Hepatocyte (in vitro differentiated cells): Measurements from ENCODE around the gene ADAMTS3. TPM values are rescaled to one million over a fixed set of nuclear protein-coding genes. Genes with fewer than 3 reads are reported as not detected.

Experiments used
- DNase-seq: peaks from one replicate; pipeline ENCODE4 v3.0.0-alpha.2; 2016; ENCODE audit warnings: low spot score
- H2AFZ ChIP-seq: fragments of 200-600 bp; sonication (generic); 2 replicates; pipeline ENCODE4 v1.6.0; 2016; ENCODE audit warnings: antibody characterized with exemption, mild to moderate bottlenecking
- H3K27ac ChIP-seq: fragments of 200-600 bp; sonication (generic); 2 replicates; pipeline ENCODE4 v1.5.1; 2016; ENCODE audit warnings: mild to moderate bottlenecking
- H3K27me3 ChIP-seq: fragments of 200-600 bp; sonication (generic); 2 replicates; pipeline ENCODE4 v1.6.1; 2016
- H3K36me3 ChIP-seq: fragments of 200-600 bp; sonication (generic); replicated peaks from 2 replicates; pipeline ENCODE4 v1.5.1; 2016; ENCODE audit warnings: low read depth; ENCODE audit not compliant: insufficient read depth
- H3K4me1 ChIP-seq: fragments of 200-600 bp; sonication (generic); 2 replicates; pipeline ENCODE4 v1.5.1; 2016; ENCODE audit warnings: mild to moderate bottlenecking, moderate library complexity; ENCODE audit not compliant: insufficient read depth
- H3K4me2 ChIP-seq: fragments of 200-600 bp; sonication (generic); 2 replicates; pipeline ENCODE4 v1.6.0; 2016
- H3K4me3 ChIP-seq: fragments of 200-600 bp; sonication (generic); 2 replicates; pipeline ENCODE4 v1.5.1; 2016; ENCODE audit warnings: mild to moderate bottlenecking
- H3K79me2 ChIP-seq: fragments of 200-600 bp; sonication (generic); 2 replicates; pipeline ENCODE4 v1.6.0; 2017; ENCODE audit warnings: mild to moderate bottlenecking
- H3K9me2 ChIP-seq: fragments of 200-600 bp; sonication (generic); replicated peaks from 2 replicates; pipeline ENCODE4 v1.6.0; 2017; ENCODE audit warnings: mild to moderate bottlenecking; ENCODE audit not compliant: insufficient read depth
- H3K9me3 ChIP-seq: fragments of 200-600 bp; sonication (generic); 2 replicates; pipeline ENCODE4 v1.5.1; 2016; ENCODE audit warnings: low read depth, mild to moderate bottlenecking
- H4K20me1 ChIP-seq: fragments of 200-600 bp; sonication (generic); 2 replicates; pipeline ENCODE4 v1.6.0; 2016; ENCODE audit warnings: mild to moderate bottlenecking; ENCODE audit not compliant: insufficient read depth, poor library complexity, severe bottlenecking
- EZH2 ChIP-seq: fragments of 200-600 bp; sonication (generic); IDR thresholded peaks from 2 replicates; pipeline ENCODE4 v1.6.1; 2016; ENCODE audit warnings: antibody characterized with exemption, mild to moderate bottlenecking, borderline replicate concordance
- EZH2phosphoT487 ChIP-seq: fragments of 200-600 bp; sonication (generic); IDR thresholded peaks from one replicate; pipeline ENCODE4 v1.6.1; 2018; ENCODE audit warnings: antibody characterized with exemption, mild to moderate bottlenecking, low read depth, moderate library complexity; ENCODE audit not compliant: unreplicated experiment, severe bottlenecking
- WGBS: methylation state at CpG from one replicate; pipeline ENCODE4 v1.1.6; 2016; ENCODE audit warnings: low lambda C conversion rate; ENCODE audit errors: missing lambda C conversion rate; 5-methylcytosine and 5-hydroxymethylcytosine counted together
- polyA plus RNA-seq: library from polyadenylated mRNA; unstranded; fragments of >200 nt; fragmentation: Nextera tagmentation; extraction: Ambion mirVana; gene quantifications from 2 replicates; pipeline ENCODE4 v1.2.1, GENCODE V29; 2016
- total RNA-seq: library from RNA; depleted of rRNA; stranded (reverse); fragments of >200 nt; gene quantifications from 2 replicates; pipeline ENCODE4 v1.2.3, GENCODE V29; 2014
- TF ChIP-seq, protein P1 (sequence below): fragments of 200-600 bp; sonication (generic); IDR thresholded peaks from 2 replicates; pipeline ENCODE4 v1.5.1; 2016; ENCODE audit warnings: antibody characterized with exemption, mild to moderate bottlenecking; ENCODE audit not compliant: poor library complexity

Gene ADAMTS3
- total and polyA plus RNA-seq, 2 experiments from 2014 or later = 0.59 to 5.8 TPM

DNA sequence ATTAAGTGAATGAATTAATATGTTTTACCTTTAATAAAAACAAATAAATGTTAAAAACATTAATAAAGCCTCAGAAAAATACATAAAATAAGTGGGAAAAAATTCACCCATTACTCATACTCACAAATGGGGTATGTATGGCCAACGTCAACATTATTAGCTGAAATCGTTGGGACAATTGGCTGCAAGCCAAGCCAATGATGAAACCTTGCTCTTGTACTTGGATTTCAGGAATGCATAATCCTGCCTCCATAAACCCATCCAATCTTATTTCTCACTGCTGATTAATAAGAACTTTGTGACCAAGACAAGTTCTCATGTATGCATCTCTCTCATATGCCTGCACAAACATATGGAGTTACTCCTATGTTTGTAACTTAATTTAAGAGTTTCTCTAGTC lies 35.3 kb upstream of the ADAMTS3 start:
- Histone ChIP-seq H3K36me3 (no peaks in the 10 kb centered on the region), H3K9me2 (no peaks in the 10 kb centered on the region), H3K27ac (no peak overlapping the region), H3K79me2 (no peaks in the 10 kb centered on the region), H3K4me2 (no peak overlapping the region), H3K9me3 (no peaks in the 10 kb centered on the region), H3K4me1 (no peaks in the 10 kb centered on the region), H3K4me3 (no peak overlapping the region), H3K27me3 (no peaks in the 10 kb centered on the region), H4K20me1 (no peaks in the 10 kb centered on the region), H2AFZ (no peak overlapping the region)
- 74% methylated on average over 2 of the region's 2 CpGs for WGBS
- TF ChIP-seq EZH2 = no peak
- TF ChIP-seq, protein P1, sequence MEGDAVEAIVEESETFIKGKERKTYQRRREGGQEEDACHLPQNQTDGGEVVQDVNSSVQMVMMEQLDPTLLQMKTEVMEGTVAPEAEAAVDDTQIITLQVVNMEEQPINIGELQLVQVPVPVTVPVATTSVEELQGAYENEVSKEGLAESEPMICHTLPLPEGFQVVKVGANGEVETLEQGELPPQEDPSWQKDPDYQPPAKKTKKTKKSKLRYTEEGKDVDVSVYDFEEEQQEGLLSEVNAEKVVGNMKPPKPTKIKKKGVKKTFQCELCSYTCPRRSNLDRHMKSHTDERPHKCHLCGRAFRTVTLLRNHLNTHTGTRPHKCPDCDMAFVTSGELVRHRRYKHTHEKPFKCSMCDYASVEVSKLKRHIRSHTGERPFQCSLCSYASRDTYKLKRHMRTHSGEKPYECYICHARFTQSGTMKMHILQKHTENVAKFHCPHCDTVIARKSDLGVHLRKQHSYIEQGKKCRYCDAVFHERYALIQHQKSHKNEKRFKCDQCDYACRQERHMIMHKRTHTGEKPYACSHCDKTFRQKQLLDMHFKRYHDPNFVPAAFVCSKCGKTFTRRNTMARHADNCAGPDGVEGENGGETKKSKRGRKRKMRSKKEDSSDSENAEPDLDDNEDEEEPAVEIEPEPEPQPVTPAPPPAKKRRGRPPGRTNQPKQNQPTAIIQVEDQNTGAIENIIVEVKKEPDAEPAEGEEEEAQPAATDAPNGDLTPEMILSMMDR = no peak
- no peak for TF ChIP-seq EZH2phosphoT487
- DNase-seq = no peak

- WGBS = 89% methylated on average over 3 of the region's 3 CpGs
- DNase-seq = no peak
- Histone ChIP-seq H3K4me2 (no peak overlapping the region), H3K27me3 (no peaks in the 10 kb centered on the region), H3K79me2 (no peaks in the 10 kb centered on the region), H3K4me1 (no peaks in the 10 kb centered on the region), H3K36me3 (no peaks in the 10 kb centered on the region), H3K4me3 (no peak overlapping the region), H4K20me1 (no peaks in the 10 kb centered on the region), H3K27ac (no peak overlapping the region), H3K9me3 (no peaks in the 10 kb centered on the region), H3K9me2 (no peaks in the 10 kb centered on the region), H2AFZ (no peak overlapping the region)
- TF ChIP-seq EZH2phosphoT487 (no peak), EZH2 (no peak)
- TF ChIP-seq, protein P1 = no peak
Measured at GRCh38 chr4:72602396-72603376, 33.7 kb upstream of the ADAMTS3 start.

GRCh38 chr4:72591547-72592454 lies 22.8 kb upstream of the ADAMTS3 start:
- Histone ChIP-seq H2AFZ (no peak overlapping the region), H3K4me1 (no peaks in the 10 kb centered on the region), H3K36me3 (no peaks in the 10 kb centered on the region), H3K27ac (no peak overlapping the region), H3K79me2 (no peaks in the 10 kb centered on the region), H3K4me2 (no peak overlapping the region), H3K9me2 (no peaks in the 10 kb centered on the region), H4K20me1 (no peaks in the 10 kb centered on the region), H3K27me3 (no peaks in the 10 kb centered on the region), H3K4me3 (no peak overlapping the region), H3K9me3 (no peaks in the 10 kb centered on the region)
- WGBS = 76% methylated on average over 11 of the region's 11 CpGs
- TF ChIP-seq, protein P1 = no peak
- TF ChIP-seq EZH2 (no peak), EZH2phosphoT487 (no peak)
- DNase-seq = no peak
